ENCODE measurements around the gene RCAN2.

The RCAN2 gene

DNA sequence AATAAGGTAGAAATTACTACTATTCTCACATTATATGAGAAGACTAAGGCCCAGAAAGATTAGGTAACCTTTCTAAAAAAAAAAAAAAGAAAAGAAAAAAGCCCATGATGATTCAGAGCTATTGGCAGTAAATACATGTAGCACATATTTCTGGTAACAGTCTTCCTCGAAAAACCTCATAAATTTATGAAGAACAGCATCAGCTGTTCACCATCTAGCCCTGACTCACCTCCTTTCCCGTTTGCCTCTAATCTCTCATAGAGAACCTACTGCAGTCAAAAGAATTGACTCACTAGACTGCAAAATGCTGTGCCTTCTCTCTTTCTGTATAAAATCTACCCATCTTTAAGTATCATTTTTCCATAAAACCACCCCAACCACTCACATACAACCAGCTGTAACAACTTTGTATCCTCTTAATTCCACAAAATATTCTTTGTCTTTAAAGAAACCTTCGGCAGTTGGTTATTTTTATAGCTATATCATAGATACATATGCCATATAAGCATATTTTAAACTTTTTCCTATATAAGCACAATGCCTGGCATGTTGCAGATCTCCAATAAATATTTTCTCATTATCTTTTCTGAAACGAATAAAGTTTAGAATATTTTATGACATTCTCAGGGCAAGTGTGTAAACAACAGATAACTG is 167.8 kb downstream of the RCAN2 start:
- DNase-seq (ENCODE audit: insufficient read length), result no peak
- TF ChIP-seq POLR2A (IDR thresholded peaks at IDR 0.05; ENCODE audit: low read depth, low read length), result no peak
- FAIRE-seq, result no peak

DNA sequence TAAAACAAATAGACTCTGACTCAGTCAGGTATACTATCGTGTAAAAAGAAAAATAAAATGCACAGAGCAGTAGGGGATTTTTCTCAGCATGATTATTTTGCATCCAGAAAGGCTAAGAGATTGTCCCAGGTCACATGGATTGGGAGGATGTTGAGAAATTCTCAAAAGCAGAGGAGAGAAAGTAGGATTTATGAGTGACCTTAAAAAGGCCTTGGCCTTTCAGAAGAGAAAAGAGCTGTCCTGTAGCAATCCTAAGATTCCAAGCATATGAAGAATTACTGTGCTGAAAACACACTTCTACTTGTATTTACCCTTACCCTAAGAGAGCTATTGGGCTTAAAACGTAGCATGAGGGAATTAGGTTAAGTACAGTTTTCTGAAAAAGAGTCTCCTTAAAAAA is 170.7 kb downstream of the RCAN2 start:
- DNase-seq (ENCODE audit: insufficient read length) (no peak), FAIRE-seq (no peak)
- TF ChIP-seq TAF1 (IDR thresholded peaks at IDR 0.05; ENCODE audit: borderline replicate concordance, low read depth, low read length) (no peak), POLR2A (IDR thresholded peaks at IDR 0.05; ENCODE audit: low read depth, low read length) (no peak), POLR2AphosphoS5 (IDR thresholded peaks at IDR 0.05; ENCODE audit: low read depth, low read length) (no peak)

DNA sequence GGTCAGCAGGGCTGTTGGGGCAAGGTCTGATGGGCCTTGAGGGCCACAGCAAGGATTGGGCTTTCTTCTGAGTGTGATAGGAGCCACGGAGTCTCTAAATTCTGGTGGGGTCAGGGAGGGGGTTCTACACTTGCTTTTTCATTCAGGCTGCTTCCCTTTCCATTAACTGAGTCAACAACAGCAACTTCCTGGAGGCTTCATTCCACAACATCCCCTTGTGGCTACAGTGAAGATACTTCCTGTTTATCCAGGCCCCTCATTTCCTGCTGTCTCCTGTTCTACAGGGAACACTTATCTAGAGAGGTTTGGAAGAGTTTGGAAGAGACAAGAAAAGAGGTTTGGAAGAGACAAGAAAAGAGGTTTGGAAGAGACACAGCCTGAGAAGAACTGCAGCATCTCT is 175.7 kb downstream of the RCAN2 start:
- FAIRE-seq, result no peak
- no peak for TF ChIP-seq POLR2AphosphoS5 (IDR thresholded peaks at IDR 0.05; ENCODE audit: low read depth, low read length)
- no peak for TF ChIP-seq POLR2A (IDR thresholded peaks at IDR 0.05; ENCODE audit: low read depth, low read length)
- TF ChIP-seq TAF1 (IDR thresholded peaks at IDR 0.05; ENCODE audit: borderline replicate concordance, low read depth, low read length), result no peak
- DNase-seq (ENCODE audit: insufficient read length), result no peak

DNA sequence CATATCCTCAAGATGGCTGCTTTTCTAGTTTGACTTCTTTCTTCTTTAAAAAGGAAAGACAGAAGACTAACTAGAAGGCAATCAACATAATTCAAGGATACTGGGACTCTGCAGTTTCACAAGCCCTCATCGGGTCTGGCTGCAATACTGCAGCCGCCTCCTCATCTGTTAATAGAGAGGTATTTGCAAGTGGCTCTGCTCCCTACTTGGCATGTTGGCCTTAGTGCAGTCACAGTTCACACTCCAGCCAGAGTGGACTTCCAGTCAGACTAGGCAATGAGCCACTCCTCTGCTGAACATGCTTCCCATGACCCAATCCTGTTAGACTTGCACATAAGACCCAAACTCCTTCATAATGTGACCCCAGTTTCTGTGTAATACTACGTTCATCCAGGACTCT is 178.6 kb downstream of the RCAN2 start:
- TF ChIP-seq POLR2A (IDR thresholded peaks at IDR 0.05; ENCODE audit: low read depth, low read length) (no peak), TAF1 (IDR thresholded peaks at IDR 0.05; ENCODE audit: borderline replicate concordance, low read depth, low read length) (no peak), POLR2AphosphoS5 (IDR thresholded peaks at IDR 0.05; ENCODE audit: low read depth, low read length) (no peak)
- FAIRE-seq (no peak), DNase-seq (ENCODE audit: insufficient read length) (no peak)

DNA sequence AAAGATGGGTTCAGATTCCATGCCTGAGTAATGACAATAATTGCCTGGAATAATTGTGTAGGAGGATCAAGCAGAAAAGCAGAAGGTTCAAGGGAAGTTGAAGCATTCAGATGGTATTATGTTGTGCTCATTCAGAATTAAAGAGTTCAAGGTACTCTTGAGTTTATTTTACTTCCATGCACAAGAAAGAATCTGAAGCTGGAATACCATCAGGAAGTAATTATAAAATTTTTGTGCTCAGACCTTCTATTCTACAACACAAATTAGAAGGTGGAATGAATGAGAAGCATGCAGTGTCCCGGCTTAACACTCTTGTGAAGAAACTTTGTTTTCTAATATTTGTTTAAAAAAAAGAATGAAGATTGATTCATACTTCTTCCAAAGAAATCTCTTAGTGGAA is 181.1 kb downstream of the RCAN2 start:
- FAIRE-seq (no peak), DNase-seq (ENCODE audit: insufficient read length) (no peak)
- TF ChIP-seq POLR2AphosphoS5 (IDR thresholded peaks at IDR 0.05; ENCODE audit: low read depth, low read length) (no peak), POLR2A (IDR thresholded peaks at IDR 0.05; ENCODE audit: low read depth, low read length) (no peak), TAF1 (IDR thresholded peaks at IDR 0.05; ENCODE audit: borderline replicate concordance, low read depth, low read length) (no peak)

DNA sequence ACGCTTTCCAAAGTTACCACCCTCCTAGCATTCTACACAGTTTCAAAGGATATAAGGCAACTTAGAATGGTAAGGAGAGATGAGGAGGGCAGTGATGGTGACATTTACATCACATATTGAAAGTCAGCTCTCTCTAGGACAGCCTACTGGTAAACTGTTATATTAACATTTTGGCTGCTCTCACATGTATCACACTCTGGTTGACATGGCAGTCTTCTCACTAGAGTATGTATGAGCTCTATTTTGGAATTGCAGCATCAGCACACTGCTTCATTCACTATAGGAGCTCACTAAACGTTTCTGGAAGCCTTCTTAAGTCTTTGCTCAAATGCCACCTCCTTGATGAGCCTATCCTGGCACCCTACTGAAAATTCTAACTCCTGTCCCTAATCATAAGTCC is 184.8 kb downstream of the RCAN2 start:
- DNase-seq (ENCODE audit: insufficient read length) (no peak), FAIRE-seq (no peak)
- no peak for TF ChIP-seq POLR2A (IDR thresholded peaks at IDR 0.05; ENCODE audit: low read depth, low read length)
- TF ChIP-seq POLR2AphosphoS5 (IDR thresholded peaks at IDR 0.05; ENCODE audit: low read depth, low read length), result no peak
- TF ChIP-seq TAF1 (IDR thresholded peaks at IDR 0.05; ENCODE audit: borderline replicate concordance, low read depth, low read length), result no peak

DNA sequence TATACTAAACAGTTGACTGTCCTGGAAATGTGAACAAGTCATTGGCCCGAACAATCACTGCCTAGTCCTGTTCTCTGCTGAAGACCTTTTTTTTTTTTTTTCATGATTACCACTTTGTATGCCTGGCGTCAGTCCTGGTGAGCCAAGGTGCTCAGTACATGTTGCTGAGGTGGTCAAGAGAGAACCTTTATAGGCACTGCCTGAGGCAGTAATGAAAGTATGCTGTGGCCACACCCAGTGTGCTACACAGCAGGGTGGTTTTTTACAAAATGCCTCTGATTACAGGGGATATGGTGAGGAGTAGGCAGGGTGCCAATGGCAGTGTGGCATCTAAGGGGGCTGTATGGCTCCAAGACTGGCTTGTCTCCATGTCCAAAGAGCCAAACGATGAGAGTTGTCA is 185.4 kb downstream of the RCAN2 start:
- FAIRE-seq, result no peak
- DNase-seq (ENCODE audit: insufficient read length), result no peak
- TF ChIP-seq POLR2A (IDR thresholded peaks at IDR 0.05; ENCODE audit: low read depth, low read length) (no peak), POLR2AphosphoS5 (IDR thresholded peaks at IDR 0.05; ENCODE audit: low read depth, low read length) (no peak), TAF1 (IDR thresholded peaks at IDR 0.05; ENCODE audit: borderline replicate concordance, low read depth, low read length) (no peak)

DNA sequence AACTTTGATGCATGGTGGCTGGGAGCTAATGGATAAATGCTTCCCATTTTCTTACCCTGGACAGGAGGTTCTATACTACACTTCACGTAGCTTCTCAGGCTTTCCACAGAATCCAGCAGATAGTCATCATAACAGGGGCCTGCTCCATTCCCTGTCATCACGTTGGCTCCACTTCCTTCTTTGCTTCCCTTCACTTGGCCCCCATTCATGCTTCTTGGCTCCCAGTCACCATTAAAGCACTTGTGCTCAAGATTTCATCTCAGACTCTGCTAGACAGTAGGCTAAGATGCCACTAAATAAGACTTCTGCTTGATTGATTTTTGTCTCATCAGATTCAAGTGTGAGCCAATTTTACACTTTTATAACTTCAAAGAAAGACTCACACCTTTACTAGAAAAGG is 186.0 kb downstream of the RCAN2 start:
- DNase-seq (ENCODE audit: insufficient read length) (no peak), FAIRE-seq (no peak)
- TF ChIP-seq POLR2AphosphoS5 (IDR thresholded peaks at IDR 0.05; ENCODE audit: low read depth, low read length) (no peak), POLR2A (IDR thresholded peaks at IDR 0.05; ENCODE audit: low read depth, low read length) (no peak), TAF1 (IDR thresholded peaks at IDR 0.05; ENCODE audit: borderline replicate concordance, low read depth, low read length) (no peak)

DNA sequence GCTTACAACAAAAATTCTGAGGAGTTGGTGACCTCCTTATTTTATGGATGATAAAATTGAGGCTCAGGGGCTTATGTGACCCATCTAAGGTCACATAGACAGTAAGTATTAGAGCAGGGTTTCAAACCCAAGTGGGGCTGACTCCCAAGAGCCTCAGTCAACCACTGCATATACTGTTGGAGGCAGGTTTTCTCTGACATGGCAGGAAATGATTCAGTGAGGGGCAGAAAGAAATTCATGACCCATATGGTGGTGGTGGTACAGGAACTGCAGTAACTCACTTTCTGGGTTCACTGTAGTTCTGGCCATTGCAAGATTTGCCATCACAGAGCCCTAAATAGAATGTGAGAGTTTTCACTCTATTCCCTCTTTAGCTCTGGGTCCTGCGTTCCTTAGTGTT is 188.4 kb downstream of the RCAN2 start:
- DNase-seq (ENCODE audit: insufficient read length), result no peak

DNA sequence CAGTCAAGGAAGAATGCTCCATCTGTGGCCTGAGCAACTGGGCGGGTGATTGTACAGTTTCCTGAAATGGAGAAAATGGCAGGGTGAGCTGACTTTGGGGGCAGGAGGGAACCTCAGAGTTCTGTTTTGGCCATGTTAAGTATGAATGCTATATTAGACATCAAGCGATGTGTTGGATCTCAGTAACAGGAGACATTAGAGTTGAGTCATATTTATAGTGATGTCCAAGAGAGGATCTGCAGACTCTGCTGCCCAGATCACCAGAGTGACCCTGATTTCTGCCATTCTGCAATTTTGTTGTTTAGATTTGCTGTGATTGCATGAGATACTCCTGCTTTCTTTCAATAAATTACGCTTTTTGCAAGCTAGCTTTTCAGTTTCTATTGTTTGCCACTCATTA is 189.1 kb downstream of the RCAN2 start:
- no peak for TF ChIP-seq TAF1 (IDR thresholded peaks at IDR 0.05; ENCODE audit: borderline replicate concordance, low read depth, low read length)
- no peak for TF ChIP-seq POLR2AphosphoS5 (IDR thresholded peaks at IDR 0.05; ENCODE audit: low read depth, low read length)
- TF ChIP-seq POLR2A (IDR thresholded peaks at IDR 0.05; ENCODE audit: low read depth, low read length), result no peak
- no peak for FAIRE-seq
- no peak for DNase-seq (ENCODE audit: insufficient read length)

More for the DNA sequence above, 188.4 kb downstream of the RCAN2 start:
- FAIRE-seq, result no peak
- TF ChIP-seq POLR2AphosphoS5 (IDR thresholded peaks at IDR 0.05; ENCODE audit: low read depth, low read length) (no peak), TAF1 (IDR thresholded peaks at IDR 0.05; ENCODE audit: borderline replicate concordance, low read depth, low read length) (no peak), POLR2A (IDR thresholded peaks at IDR 0.05; ENCODE audit: low read depth, low read length) (no peak)

DNA sequence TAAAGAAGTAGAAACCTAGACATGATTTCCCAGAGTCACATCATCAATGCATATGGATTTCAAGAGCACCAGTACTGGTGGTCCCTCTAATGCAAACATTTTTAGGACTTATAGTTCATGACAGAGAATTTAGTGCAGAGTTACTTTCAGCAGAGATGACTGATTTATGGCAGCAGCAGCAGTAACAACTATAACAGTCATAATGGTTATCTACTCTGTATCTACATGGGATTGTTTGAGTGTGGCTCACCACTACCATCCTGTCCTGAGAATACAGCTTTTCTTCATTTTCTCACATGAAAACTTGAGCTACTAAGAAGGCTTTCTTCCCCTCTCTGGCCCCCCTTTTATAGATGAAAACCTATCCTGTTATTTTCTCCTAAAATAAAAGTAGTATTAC is 192.0 kb downstream of the RCAN2 start:
- DNase-seq (ENCODE audit: insufficient read length) (no peak), FAIRE-seq (no peak)
- TF ChIP-seq TAF1 (IDR thresholded peaks at IDR 0.05; ENCODE audit: borderline replicate concordance, low read depth, low read length) (no peak), POLR2AphosphoS5 (IDR thresholded peaks at IDR 0.05; ENCODE audit: low read depth, low read length) (no peak), POLR2A (IDR thresholded peaks at IDR 0.05; ENCODE audit: low read depth, low read length) (no peak)

DNA sequence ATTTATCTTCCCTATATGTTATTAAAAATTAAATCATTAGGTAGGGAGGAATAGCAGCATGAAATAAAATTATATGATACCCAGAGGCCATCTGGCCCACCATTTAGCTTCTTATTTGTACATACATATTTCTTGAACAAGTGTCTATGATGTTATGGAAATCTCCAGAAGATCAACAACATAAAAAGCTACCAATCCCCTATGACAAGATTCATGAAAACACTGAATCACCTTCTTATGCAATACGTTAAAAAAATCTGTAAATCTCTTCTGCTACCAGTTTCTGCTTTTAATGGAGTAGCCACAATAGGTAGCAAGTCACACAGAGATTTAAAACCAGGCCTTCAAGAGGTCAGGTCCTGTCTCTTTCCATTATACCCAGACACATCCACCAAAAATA is 194.7 kb downstream of the RCAN2 start:
- TF ChIP-seq POLR2A (IDR thresholded peaks at IDR 0.05; ENCODE audit: low read depth, low read length), result no peak
- no peak for TF ChIP-seq TAF1 (IDR thresholded peaks at IDR 0.05; ENCODE audit: borderline replicate concordance, low read depth, low read length)
- TF ChIP-seq POLR2AphosphoS5 (IDR thresholded peaks at IDR 0.05; ENCODE audit: low read depth, low read length), result no peak
- DNase-seq (ENCODE audit: insufficient read length), result no peak
- FAIRE-seq, result no peak

Measured in GM12892 (cell line).